Spleen (tissue), 11 donors: Measurements from ENCODE around the gene OPHN1. TPM values are rescaled to one million over a fixed set of nuclear protein-coding genes. Genes with fewer than 3 reads are reported as not detected.

Experiments
- DNase-seq: peaks from one replicate; pipeline ENCODE4 v3.0.0-alpha.2; 2020
- H3K27ac ChIP-seq, 8 donors: fragments of 200-600 bp; sonication (generic) in 7 of 8; 1 replicate in 4 of 8; 2 replicates in 4 of 8; pipeline versions ENCODE4 v1.5.0 to v1.8.0; 2016 to 2021; ENCODE audit warnings: inconsistent platforms in 4 of 8, mild to moderate bottlenecking in 4 of 8, moderate library complexity in 1 of 8
- H3K27me3 ChIP-seq, 7 donors: fragments of 200-600 bp; sonication (generic) in 6 of 7; replicated peaks in 1 of 7; 1 replicate in 4 of 7; 2 replicates in 3 of 7; pipeline versions ENCODE4 v1.5.0 to v1.8.0; 2016 to 2021; ENCODE audit warnings: inconsistent platforms in 3 of 7, mild to moderate bottlenecking in 1 of 7
- H3K36me3 ChIP-seq, 6 donors: fragments of 200-600 bp; sonication (generic) in 5 of 6; 1 replicate in 4 of 6; 2 replicates in 2 of 6; pipeline versions ENCODE4 v1.5.0 to v1.8.0; 2016 to 2021; ENCODE audit warnings: inconsistent platforms in 2 of 6
- H3K4me1 ChIP-seq, 6 donors: fragments of 200-600 bp; sonication (generic) in 5 of 6; 1 replicate in 3 of 6; 2 replicates in 3 of 6; pipeline versions ENCODE4 v1.5.0 to v1.8.0; 2016 to 2021; ENCODE audit warnings: inconsistent platforms in 3 of 6
- H3K4me3 ChIP-seq, 8 donors: fragments of 200-600 bp; sonication (generic) in 7 of 8; 1 replicate in 4 of 8; 2 replicates in 4 of 8; pipeline versions ENCODE4 v1.5.0 to v1.8.0; 2016 to 2021; ENCODE audit warnings: inconsistent platforms in 4 of 8, mild to moderate bottlenecking in 4 of 8, moderate library complexity in 2 of 8
- H3K9me3 ChIP-seq, 8 donors: fragments of 200-600 bp; sonication (generic) in 7 of 8; 1 replicate in 4 of 8; 2 replicates in 4 of 8; pipeline versions ENCODE4 v1.5.0 to v1.8.0; 2016 to 2021; ENCODE audit warnings: inconsistent platforms in 4 of 8
- CTCF ChIP-seq, 11 experiments: fragments of 200-600 bp in 7 of 11; fragments of 450-650 bp in 4 of 11; sonication (generic) in 4 of 11; IDR thresholded peaks in 8 of 11; conservative IDR thresholded peaks in 3 of 11; 1 replicate in 7 of 11; 2 replicates in 4 of 11; pipeline versions ENCODE4 v1.4.0 to v1.8.0; 2016 to 2021; ENCODE audit warnings: antibody characterized with exemption in 11 of 11, inconsistent platforms in 4 of 11, mild to moderate bottlenecking in 1 of 11
- POLR2A ChIP-seq, 3 donors: fragments of 450-650 bp; IDR thresholded peaks; one replicate each; pipeline ENCODE4 v1.5.1; 2017; ENCODE audit warnings: antibody characterized with exemption in 3 of 3, mild to moderate bottlenecking in 1 of 3
- POLR2AphosphoS5 ChIP-seq, 3 donors: sonication (generic); formaldehyde crosslinking; IDR thresholded peaks; one replicate each; pipeline ENCODE4 v1.5.1; 2017; ENCODE audit warnings: antibody characterized with exemption in 3 of 3
- WGBS, 5 donors: extraction: QIAGEN DNeasy Blood & Tissue Kit in 3 of 5; methylation state at CpG; one replicate each; pipeline versions ENCODE4 v1.1.5 to v1.1.7; 2013 to 2018; 5-methylcytosine and 5-hydroxymethylcytosine counted together
- intact Hi-C: fragments of 100-400 bp; cut with DNase I; formaldehyde crosslinking; loops from one replicate; pipeline ENCODE4 v1.15.0; 2023; ENCODE audit warnings: low total_unique reads
- polyA plus RNA-seq, 3 donors: library from polyadenylated mRNA; stranded (reverse); fragments of 200-250 nt; gene quantifications; one replicate each; pipeline ENCODE4 v1.2.1, GENCODE V29; 2013
- total RNA-seq, 7 donors: library from RNA; depleted of rRNA in 3 of 7; stranded (reverse); fragments of >200 nt in 3 of 7; fragmentation: NEBNext Ultra II Directional in 4 of 7; extraction: Animal tissue kit (Norgen Biotek cat#: 25700) in 4 of 7; gene quantifications; one replicate each; pipeline versions ENCODE4 v1.1.0 to v1.2.1, GENCODE V29; 2016 to 2021
- donor health status: healthy with polysubstance abuse.
- donor health status: DM: no; HTN: no; CAD: no; lungs with moderate emphysema.
- donor health status: DM: no; HTN: no; CAD: no.
- donor health status: Bipolar disorder and iron deficiency.
- donor health status: healthy.
- donor health status: DM: no; HTN: no; CAD: no.
- donor health status: DM: yes; HTN: yes; CAD: no.

Gene OPHN1
- total and polyA plus RNA-seq, 10 donors: 0.20 to 4.6 (median 3.1) TPM

- intact Hi-C loops: no loop called here
- Histone ChIP-seq H3K9me3 (no peaks in the 10 kb centered on the region), H3K4me1 (no peaks in the 10 kb centered on the region), H3K36me3 (no peaks in the 10 kb centered on the region), H3K27me3 (peaks cover 0 to 1% (median 0%) of the 10 kb centered on the region in 7 donors), H3K4me3 (no peak overlapping the region), H3K27ac (no peak overlapping the region)
- no peak for DNase-seq
- TF ChIP-seq POLR2AphosphoS5 (IDR thresholded peaks at IDR 0.05): no peak
- TF ChIP-seq POLR2A (IDR thresholded peaks at IDR 0.05): no peak
- no peak for TF ChIP-seq CTCF (IDR thresholded peaks at IDR 0.05 in 8 of 11, conservative IDR thresholded peaks at IDR 0.05 in 3 of 11)
- WGBS, 5 donors: 62 to 90% (median 83%) methylated on average over 2 of the region's 2 CpGs
Observed at GRCh38 chrX:68420559-68420958, 12.7 kb downstream of the OPHN1 start.

GRCh38 chrX:68419975-68420374 lies 13.3 kb downstream of the OPHN1 start:
- no peak overlapping the region for H3K27ac ChIP-seq
- no peaks in the 10 kb centered on the region for H3K36me3 ChIP-seq
- TF ChIP-seq POLR2AphosphoS5 (IDR thresholded peaks at IDR 0.05) (no peak), CTCF (IDR thresholded peaks at IDR 0.05 in 8 of 11, conservative IDR thresholded peaks at IDR 0.05 in 3 of 11) (no peak), POLR2A (IDR thresholded peaks at IDR 0.05) (no peak)
- H3K27me3 ChIP-seq: peaks cover 0 to 5% (median 0%) of the 10 kb centered on the region in 7 donors
- no peak for DNase-seq
- H3K4me3 ChIP-seq: no peak overlapping the region
- no peaks in the 10 kb centered on the region for H3K9me3 ChIP-seq
- intact Hi-C loops: no loop called here
- 12 to 47% (median 30%) methylated on average over 3 of the region's 3 CpGs for WGBS, 5 donors
- H3K4me1 ChIP-seq: no peaks in the 10 kb centered on the region

GRCh38 chrX:68417651-68418050 lies 15.6 kb downstream of the OPHN1 start:
- Histone ChIP-seq H3K27ac (no peak overlapping the region), H3K36me3 (no peaks in the 10 kb centered on the region)
- TF ChIP-seq POLR2A (IDR thresholded peaks at IDR 0.05) (no peak), POLR2AphosphoS5 (IDR thresholded peaks at IDR 0.05) (no peak), CTCF (IDR thresholded peaks at IDR 0.05 in 8 of 11, conservative IDR thresholded peaks at IDR 0.05 in 3 of 11) (no peak)

GRCh38 chrX:68416592-68416991 lies 16.7 kb downstream of the OPHN1 start:
- no peak overlapping the region for H3K27ac ChIP-seq
- WGBS, 5 donors: 58 to 81% (median 66%) methylated on average over 3 of the region's 3 CpGs
- H3K9me3 ChIP-seq: no peaks in the 10 kb centered on the region
- intact Hi-C loops: no loop called here
- no peak for DNase-seq
- TF ChIP-seq CTCF (IDR thresholded peaks at IDR 0.05 in 8 of 11, conservative IDR thresholded peaks at IDR 0.05 in 3 of 11) (no peak), POLR2A (IDR thresholded peaks at IDR 0.05) (no peak), POLR2AphosphoS5 (IDR thresholded peaks at IDR 0.05) (no peak)
- H3K27me3 ChIP-seq: peaks cover 0 to 13% (median 0%) of the 10 kb centered on the region in 7 donors
- H3K36me3 ChIP-seq: no peaks in the 10 kb centered on the region
- no peak overlapping the region for H3K4me3 ChIP-seq
- H3K4me1 ChIP-seq: no peaks in the 10 kb centered on the region

More at GRCh38 chrX:68417651-68418050, 15.6 kb downstream of the OPHN1 start:
- 77 to 100% (median 86%) methylated on average over 2 of the region's 2 CpGs for WGBS, 5 donors
- Histone ChIP-seq H3K4me3 (no peak overlapping the region), H3K4me1 (no peaks in the 10 kb centered on the region), H3K27me3 (peaks cover 0 to 11% (median 0%) of the 10 kb centered on the region in 7 donors), H3K9me3 (no peaks in the 10 kb centered on the region)
- intact Hi-C loops: no loop called here
- no peak for DNase-seq
